GM08714 (cell line): ENCODE results near the gene CGREF1.

ENCODE experiments used
- H3K4me3 ChIP-seq: fragments of 200-500 bp; sonication (Bioruptor generic); 2 replicates; pipeline ENCODE4 v1.5.1; 2014; ENCODE audit warnings: mild to moderate bottlenecking, low read length, inconsistent platforms
- ZNF274 ChIP-seq: IDR thresholded peaks from 2 replicates; pipeline ENCODE4 v1.6.1; 2012; ENCODE audit warnings: mild to moderate bottlenecking, low read depth, low read length

Gene CGREF1

DNA sequence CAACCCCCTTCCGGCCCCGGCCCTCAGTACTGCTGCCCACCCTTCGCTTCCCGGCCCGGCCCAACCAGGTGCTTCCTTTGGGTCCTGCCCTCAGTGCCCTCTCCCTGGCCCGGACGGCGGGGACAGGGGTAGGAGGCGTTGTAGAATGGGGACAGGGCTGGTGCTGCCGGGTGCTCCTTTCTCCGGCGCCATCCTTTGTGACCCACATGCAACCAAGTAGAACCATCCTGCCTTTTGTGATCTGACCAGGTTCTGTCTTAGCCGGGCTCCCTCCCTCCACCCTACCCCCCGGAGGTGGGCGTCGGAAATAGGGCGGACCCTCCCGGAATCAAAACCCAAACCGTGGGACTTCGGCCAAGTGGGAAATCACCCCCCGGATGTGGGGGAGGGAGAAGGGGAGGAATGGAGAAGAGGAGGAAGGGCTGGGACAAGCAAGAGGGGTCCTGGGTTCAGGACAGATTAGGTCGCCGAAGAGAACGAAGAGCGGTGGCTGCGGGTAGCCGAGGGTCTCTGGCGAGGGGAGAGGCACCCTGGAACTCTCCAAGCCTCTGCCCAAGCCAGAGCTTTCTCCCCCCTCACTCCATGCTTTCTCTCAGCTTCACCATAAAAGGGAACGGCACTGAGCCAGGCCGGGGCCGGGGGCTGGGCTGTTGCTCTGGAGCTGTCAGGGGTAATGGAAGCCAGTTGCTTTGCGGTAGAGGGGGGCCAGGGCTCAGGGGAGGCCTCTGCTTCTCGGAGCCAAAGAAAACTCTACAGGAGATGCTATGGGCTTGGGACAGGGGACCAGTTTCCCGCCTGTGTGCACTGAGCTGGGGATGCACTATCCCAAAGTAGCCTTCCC, 46.7 kb downstream of the CGREF1 start:
- TF ChIP-seq ZNF274: no peak
- H3K4me3 ChIP-seq: peak overlapping the region; percentile 69; the same call in 1 of the 2 replicates

DNA sequence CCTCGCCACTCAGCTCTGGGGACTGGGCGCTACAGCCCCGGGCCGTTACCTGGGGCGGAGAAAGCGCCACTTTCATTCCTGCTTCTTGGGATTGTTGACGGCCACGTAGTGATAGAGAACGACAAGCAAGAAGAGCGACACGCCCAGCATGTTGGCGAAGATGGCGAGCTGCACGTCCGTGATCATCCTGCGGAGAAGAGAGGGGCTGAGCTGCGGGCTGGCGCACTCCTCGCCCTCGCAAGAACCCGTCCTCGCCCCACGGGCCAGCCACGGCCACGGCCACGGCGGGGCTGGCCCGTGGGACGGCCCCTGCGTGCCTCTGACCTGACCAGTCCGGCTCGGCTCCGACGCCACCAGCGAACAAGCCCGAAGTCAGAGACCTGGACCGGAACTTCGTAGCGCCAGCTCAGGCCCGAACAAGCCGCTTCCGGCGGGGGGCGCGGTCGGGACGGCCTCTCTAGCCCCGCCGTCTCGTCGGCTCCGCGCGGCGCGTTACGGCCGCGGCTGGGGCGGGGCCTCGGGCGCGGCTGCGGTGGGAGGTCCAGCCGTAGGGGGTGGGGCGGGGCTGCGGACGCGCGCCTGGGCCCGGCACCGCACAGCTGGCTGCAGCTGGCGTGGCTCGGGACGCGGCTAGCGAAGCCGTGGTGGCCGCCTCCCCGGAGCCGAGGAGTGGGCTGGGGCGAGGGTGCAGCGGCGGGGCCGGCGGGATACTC, 47.5 kb downstream of the CGREF1 start, which contains the start of gene OST4:
TSS of gene OST4 (minus strand) at position 378 of the 713 bp plus-strand sequence.
- peak within 1 kb of the TSS; percentile 96 for H3K4me3 ChIP-seq
- no peak for TF ChIP-seq ZNF274

DNA sequence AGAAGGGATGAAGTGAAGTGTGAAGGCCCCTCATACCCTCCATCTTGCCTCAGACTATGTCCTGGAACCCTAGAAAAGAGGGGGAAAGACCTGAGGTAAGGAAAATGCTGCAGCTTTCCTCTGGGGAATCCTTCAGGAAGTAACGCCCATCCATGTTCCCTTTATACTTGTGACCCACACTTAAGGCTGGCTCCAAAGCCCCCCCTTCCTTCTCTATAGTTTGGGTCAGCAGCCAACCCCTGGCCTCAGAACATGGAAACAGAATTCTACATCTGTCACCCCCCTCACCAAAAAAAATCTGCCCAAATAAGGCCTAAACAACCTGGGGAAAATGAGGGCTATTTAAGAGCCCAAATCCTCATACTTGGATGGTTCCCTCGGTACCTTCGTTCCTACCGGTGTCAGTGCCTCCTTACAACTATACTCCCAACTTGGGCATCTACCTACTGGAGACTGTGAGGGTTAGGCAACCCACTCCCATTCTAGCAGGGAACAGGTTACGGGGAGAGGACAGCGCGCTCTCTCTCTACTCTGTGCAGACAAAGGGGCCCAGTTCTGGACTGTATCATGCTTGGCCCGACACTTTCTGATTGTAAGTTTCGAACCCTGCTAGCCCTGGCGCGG, 48.2 kb downstream of the CGREF1 start:
- TF ChIP-seq ZNF274: no peak
- H3K4me3 ChIP-seq: peak overlapping the region; percentile 96

DNA sequence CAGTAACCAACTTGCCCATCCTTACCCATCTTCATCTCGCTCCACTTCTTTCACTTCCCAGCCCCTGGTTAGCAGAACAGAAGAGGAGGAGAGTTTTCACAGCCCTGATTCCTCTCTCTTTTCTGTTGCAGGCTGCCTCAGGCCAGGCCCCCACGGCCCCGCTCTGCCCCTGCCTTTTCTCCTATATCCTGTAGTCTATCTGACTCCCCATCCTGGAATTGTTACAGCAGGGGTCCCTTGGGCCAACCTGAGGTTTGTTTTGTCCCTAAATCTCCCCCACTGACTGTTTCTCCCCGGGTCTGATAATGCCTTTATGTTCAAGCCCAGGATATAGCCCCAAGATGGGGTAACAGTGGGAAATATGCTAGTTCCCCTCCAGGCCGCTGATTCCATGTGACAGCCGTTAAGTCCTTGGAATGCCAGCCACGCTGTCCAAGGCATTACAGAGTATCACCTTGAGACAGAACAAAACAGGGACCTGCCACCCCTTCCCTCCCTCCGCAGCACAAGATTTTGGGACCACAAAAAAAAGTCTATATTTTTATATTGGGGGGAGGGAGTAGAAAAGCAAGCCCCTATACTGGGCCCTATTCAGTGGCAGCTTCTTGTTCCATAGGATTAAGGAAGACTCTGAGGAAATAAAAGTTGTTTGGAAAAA, 48.8 kb downstream of the CGREF1 start:
- TF ChIP-seq ZNF274: no peak
- peak overlapping the region; percentile 96 for H3K4me3 ChIP-seq

DNA sequence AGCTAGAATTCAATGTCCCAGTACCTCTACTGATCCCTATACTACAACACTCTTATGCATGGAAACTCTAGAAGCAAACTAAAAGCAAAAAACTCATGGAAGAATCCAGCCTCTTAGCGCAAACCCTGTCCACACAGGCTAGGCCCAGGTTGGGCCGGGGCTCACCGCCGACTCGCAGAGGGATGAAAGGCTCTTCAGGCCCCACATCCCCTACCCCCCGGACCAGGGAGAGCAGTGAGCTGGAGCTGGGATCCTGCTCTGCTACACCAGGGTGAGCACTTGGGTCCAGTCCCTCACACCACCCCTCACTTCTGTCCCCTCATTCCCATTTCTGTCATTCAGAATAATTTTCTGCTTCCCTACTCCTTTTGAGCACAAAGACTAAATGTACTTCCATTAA, 49.5 kb downstream of the CGREF1 start:
- no peak overlapping the region for H3K4me3 ChIP-seq
- no peak for TF ChIP-seq ZNF274

DNA sequence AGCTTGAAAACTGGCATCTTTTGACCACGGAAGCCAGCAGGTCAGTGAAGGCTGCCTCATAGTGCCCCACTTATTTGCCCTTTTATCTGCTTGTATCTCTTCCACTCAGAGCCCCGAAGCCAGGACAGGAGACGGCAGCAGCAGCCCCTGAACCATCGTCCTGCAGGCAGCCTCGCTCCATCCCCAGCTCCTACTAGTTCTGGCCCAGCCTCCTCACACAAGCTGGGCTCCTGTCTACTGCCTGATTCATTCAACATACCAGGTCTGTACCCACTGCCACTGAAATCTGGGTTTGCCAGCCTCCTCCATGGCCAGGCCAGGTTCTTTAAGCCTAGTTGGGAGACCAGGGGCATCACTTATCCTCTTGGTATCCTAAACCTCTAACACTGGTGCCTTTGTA, 51.5 kb downstream of the CGREF1 start:
- TF ChIP-seq ZNF274: no peak
- H3K4me3 ChIP-seq: no peak overlapping the region

DNA sequence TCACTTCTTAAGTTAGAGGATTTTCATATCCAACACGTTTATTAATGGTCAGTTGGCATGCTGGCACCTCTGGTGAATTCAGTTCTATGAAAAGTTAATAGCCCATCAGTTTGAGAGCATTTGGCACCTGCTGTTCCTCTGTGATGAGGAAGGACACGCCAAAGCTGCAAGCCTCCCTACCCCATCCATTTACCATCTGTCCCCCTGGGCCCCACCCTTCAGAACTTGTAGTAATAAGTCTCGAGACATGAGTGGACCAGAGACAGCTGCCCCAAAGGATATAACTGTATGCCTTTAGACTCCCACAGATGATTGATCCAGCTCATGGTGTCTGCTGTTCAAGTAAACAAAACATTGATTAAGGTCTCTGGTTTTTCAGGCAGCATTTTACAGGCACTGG, 53.8 kb downstream of the CGREF1 start:
- no peak overlapping the region for H3K4me3 ChIP-seq
- no peak for TF ChIP-seq ZNF274

DNA sequence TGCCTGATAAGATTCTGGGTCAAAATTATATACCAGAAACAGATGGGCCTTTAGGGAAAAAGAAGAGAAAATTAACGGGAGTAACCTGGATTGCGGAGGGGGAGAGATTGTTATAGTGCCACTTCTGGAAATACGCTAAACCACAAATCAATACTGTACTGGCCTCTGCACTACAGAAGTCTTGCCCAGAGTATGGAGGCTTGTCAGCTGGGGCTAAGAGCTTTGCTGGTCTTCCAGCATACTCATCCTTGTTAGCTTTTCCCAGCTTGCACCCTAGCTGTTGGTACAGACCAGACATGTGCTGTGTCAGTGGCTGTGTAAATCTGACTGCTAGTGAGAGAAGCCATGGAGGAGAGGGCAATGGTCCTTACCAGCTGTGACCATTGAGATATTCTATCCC, 58.6 kb downstream of the CGREF1 start:
- TF ChIP-seq ZNF274: no peak
- no peak overlapping the region for H3K4me3 ChIP-seq

DNA sequence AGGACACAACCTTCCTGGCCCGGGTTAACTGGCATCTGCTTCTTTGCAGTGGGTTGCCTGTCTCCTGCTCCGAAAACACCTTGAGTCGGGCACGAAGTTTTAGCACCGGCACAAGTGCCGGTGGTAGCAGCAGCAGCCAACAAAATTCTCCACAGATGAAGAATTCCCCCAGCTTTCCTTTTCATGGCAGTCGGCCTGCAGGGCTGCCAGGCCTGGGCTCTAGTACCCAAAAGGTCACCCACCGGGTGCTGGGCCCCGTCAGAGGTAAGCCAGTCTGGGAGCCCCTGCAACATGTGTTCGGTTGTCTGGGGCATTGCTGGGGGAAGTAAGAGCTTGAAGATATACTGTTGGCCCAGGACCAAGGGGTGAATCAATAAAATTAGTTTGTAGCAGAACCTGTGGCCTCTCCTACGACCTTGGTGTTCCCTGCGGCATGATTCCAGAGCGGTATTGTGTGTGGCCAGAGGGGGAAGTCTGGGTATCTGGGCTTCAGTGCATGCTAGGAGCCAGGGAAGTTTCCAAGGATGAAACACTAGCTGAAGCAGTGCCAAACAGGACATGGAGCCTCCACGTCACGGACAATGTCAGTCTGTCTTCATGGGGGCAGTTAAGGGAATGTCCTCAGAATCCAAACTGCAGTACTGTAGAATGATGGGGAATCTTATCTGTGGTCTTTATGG, 59.6 kb downstream of the CGREF1 start:
- H3K4me3 ChIP-seq: no peak overlapping the region
- TF ChIP-seq ZNF274: no peak

DNA sequence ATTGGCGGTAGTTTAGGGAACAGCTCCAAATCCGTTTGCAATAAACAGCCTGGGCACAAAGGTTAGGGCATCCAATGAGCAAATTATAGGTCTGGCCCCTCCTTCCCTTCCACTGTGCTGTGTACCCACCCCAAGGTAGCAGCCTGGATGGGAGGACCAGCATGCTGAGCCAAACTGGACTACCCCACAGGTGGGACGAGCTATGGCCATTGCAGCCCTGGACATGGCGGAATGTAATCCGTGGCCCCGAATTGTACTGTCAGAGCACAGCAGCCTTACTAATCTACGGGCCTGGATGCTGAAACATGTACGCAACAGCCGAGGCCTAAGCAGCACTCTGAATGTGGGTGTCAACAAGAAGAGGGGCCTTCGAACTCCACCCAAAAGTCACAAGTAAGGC, 60.7 kb downstream of the CGREF1 start:
- no peak for TF ChIP-seq ZNF274
- H3K4me3 ChIP-seq: no peak overlapping the region

DNA sequence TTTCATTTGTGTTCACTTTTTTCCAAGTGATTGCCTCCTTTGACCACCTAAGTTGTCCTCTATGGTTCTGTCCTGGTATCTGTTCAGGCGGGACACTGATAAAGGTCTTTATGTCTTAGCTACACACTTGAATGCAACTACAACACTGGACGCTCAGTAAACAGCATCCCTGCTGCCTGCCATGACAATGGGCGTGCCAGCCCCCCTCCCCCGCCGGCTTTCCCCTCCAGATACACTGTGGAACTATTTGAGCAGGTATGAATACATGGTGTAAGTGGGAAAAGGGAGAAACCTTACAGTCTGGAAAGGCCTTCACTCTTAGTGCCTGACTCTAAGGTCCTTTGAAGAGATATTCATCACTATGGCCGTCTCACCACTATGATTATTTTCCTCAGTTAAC, 61.7 kb downstream of the CGREF1 start:
- TF ChIP-seq ZNF274: no peak
- no peak overlapping the region for H3K4me3 ChIP-seq

DNA sequence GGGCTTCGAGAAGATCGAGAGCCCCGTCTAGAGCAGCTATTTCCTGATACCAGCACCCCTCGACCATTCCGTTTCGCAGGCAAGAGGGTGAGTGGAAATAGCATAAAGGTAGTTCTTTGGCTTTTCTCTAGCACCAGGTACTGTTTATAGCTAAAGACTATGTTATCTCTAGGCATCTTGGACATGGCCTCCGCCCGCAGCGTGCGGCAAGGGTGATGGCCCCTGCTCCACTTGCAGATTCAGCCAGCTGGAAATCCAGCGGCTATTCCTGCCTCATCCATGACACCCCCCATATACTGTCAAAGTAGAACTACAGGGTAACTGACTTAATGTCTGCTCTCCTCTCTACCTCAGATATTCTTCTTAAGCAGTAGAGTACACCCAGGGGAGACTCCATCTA, 64.2 kb downstream of the CGREF1 start:
- H3K4me3 ChIP-seq: no peak overlapping the region
- TF ChIP-seq ZNF274: no peak

DNA sequence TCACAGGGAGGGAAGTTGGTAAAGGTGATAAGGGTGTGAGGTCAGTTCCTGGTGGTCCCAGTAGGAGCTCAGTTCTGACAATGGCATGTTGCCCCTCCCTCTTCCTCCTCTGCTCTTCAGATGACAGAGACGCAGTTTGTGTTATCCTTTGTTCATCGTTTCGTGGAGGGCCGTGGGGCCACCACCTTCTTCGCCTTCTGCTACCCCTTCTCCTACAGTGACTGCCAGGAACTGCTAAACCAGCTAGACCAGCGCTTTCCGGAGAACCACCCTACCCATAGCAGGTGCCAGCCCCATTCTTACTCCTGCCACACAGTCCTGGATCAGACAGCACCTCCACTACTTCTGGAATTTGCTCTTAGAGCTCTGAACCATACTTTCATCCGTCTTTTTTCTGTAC, 65.2 kb downstream of the CGREF1 start:
- TF ChIP-seq ZNF274: no peak
- no peak overlapping the region for H3K4me3 ChIP-seq

DNA sequence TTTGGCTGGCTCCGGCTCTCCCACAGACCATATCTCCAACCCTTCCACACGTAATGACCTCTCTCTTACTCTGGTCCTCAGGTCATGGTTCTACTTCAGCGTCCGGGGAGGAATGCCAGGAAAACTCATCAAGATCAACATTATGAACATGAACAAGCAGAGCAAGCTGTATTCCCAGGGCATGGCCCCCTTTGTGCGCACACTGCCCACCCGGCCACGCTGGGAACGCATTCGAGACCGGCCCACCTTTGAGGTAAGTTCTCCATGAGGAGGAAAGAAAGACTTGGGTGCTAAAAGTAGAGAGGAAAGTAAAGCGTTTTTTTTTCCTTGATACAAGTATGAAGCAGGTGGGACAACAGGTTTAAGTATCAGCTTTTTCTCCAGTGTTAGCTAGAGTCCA, 65.6 kb downstream of the CGREF1 start:
- TF ChIP-seq ZNF274: no peak
- no peak overlapping the region for H3K4me3 ChIP-seq
